Measurements from ENCODE around the gene LRRC8B. TPM values are rescaled to one million over a fixed set of nuclear protein-coding genes. Genes with fewer than 3 reads are reported as not detected.
"Not testable (repeated sequence)": the region's sequence is repeated elsewhere in the genome, so short reads cannot be mapped to it uniquely, and the experiment has no call there.

The LRRC8B gene
- total RNA-seq, 1 donor from 2014 or later = 1.2 TPM

GRCh38 chr1:89584781-89585180 lies 60.2 kb downstream of the LRRC8B start:
- no peak overlapping the region for H3K4me3 Mint-ChIP-seq (ENCODE audit: unreplicated experiment)
- no peaks in the 10 kb centered on the region for H3K27me3 Mint-ChIP-seq (ENCODE audit: low read depth)
- H3K4me1 Mint-ChIP-seq (ENCODE audit: low read depth) = peaks cover 8% of the 10 kb centered on the region

GRCh38 chr1:89587729-89588161 lies 63.1 kb downstream of the LRRC8B start:
- no peaks in the 10 kb centered on the region for H3K27me3 Mint-ChIP-seq (ENCODE audit: low read depth)
- H3K36me3 Mint-ChIP-seq (ENCODE audit: low read depth) = no peaks in the 10 kb centered on the region
- no peak for DNase-seq (ENCODE audit: low spot score)
- no peak overlapping the region for H3K4me3 Mint-ChIP-seq (ENCODE audit: unreplicated experiment)
- H3K27ac Mint-ChIP-seq (ENCODE audit: unreplicated experiment) = no peak overlapping the region
- H3K4me1 Mint-ChIP-seq (ENCODE audit: low read depth) = peaks cover 19% of the 10 kb centered on the region
- no peaks in the 10 kb centered on the region for H3K9me3 Mint-ChIP-seq (ENCODE audit: low read depth)
- TF ChIP-seq CTCF (IDR thresholded peaks at IDR 0.05) = no peak

More at GRCh38 chr1:89584781-89585180, 60.2 kb downstream of the LRRC8B start:
- Mint-ChIP-seq H3K9me3 (ENCODE audit: low read depth) (no peaks in the 10 kb centered on the region), H3K36me3 (ENCODE audit: low read depth) (no peaks in the 10 kb centered on the region), H3K27ac (ENCODE audit: unreplicated experiment) (no peak overlapping the region)
- no peak for DNase-seq (ENCODE audit: low spot score)
- no peak for TF ChIP-seq CTCF (IDR thresholded peaks at IDR 0.05)

GRCh38 chr1:89588480-89588879 lies 63.9 kb downstream of the LRRC8B start:
- Mint-ChIP-seq H3K27ac (ENCODE audit: unreplicated experiment) (no peak overlapping the region), H3K9me3 (ENCODE audit: low read depth) (no peaks in the 10 kb centered on the region), H3K36me3 (ENCODE audit: low read depth) (no peaks in the 10 kb centered on the region), H3K4me1 (ENCODE audit: low read depth) (peaks cover 19% of the 10 kb centered on the region), H3K4me3 (ENCODE audit: unreplicated experiment) (no peak overlapping the region), H3K27me3 (ENCODE audit: low read depth) (no peaks in the 10 kb centered on the region)
- TF ChIP-seq CTCF (IDR thresholded peaks at IDR 0.05) = no peak
- no peak for DNase-seq (ENCODE audit: low spot score)

- TF ChIP-seq CTCF (IDR thresholded peaks at IDR 0.05) = no peak
- Mint-ChIP-seq H3K4me1 (ENCODE audit: low read depth) (peaks cover 19% of the 10 kb centered on the region), H3K27ac (ENCODE audit: unreplicated experiment) (peak overlapping the region; percentile 1), H3K9me3 (ENCODE audit: low read depth) (no peaks in the 10 kb centered on the region), H3K27me3 (ENCODE audit: low read depth) (no peaks in the 10 kb centered on the region), H3K36me3 (ENCODE audit: low read depth) (no peaks in the 10 kb centered on the region), H3K4me3 (ENCODE audit: unreplicated experiment) (no peak overlapping the region)
- DNase-seq (ENCODE audit: low spot score) = no peak
These were observed 64.9 kb downstream of the LRRC8B start for GRCh38 chr1:89589515-89589914.

DNA sequence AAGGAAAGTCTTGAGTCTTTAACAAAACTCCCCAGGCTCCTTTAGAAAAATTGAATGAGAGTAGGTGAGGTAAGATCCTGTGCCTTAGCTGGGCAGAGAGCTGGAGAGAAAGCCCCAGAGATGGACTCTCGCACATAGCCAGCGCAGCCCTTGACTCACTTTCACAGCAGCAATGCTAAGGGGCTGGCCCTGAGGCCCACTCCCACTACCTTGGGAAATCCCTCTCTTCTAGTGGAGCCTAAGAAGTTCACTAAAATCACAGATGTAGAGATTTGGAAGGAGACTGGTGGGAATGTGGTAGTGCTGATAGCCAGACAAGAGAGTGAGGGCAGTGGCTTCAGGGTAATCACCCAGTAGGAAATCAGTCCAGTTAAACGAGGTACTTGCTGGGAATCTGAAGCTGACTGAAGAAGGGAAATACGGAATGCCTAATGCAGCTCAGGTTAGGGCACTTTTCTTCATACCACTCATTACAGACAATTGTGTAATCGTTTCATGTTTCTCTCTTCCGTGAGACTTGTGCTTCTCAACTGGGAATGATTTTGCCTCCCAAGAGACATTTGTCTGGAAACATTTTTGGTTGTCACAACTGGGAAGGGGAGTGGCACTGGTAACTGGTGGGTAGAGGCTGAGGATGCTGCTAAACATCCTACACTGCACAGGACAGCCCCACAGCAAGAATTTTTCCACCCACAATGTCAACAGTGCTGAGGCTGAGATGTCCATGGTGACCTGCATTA lies 65.9 kb downstream of the LRRC8B start:
- no peak overlapping the region for H3K27ac Mint-ChIP-seq (ENCODE audit: unreplicated experiment)

DNA sequence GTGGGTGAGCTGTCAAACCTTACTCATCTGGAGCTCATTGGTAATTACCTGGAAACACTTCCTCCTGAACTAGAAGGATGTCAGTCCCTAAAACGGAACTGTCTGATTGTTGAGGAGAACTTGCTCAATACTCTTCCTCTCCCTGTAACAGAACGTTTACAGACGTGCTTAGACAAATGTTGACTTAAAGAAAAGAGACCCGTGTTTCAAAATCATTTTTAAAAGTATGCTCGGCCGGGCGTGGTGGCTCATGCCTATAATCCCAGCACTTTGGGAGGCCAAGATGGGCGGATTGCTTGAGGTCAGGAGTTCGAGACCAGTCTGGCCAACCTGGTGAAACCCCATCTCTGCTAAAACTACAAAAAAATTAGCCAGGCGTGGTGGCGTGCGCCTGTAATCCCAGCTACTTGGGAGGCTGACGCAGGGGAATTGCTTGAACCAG lies 68.3 kb downstream of the LRRC8B start:
- not testable (repeated sequence) for H3K27me3 Mint-ChIP-seq (ENCODE audit: low read depth); H3K9me3 Mint-ChIP-seq (ENCODE audit: low read depth); DNase-seq (ENCODE audit: low spot score); H3K4me3 Mint-ChIP-seq (ENCODE audit: unreplicated experiment); H3K36me3 Mint-ChIP-seq (ENCODE audit: low read depth); H3K27ac Mint-ChIP-seq (ENCODE audit: unreplicated experiment)
- peaks cover 19% of the 10 kb centered on the region for H3K4me1 Mint-ChIP-seq (ENCODE audit: low read depth)

More for the DNA sequence above, 65.9 kb downstream of the LRRC8B start:
- H3K27me3 Mint-ChIP-seq (ENCODE audit: low read depth) = no peaks in the 10 kb centered on the region
- no peak overlapping the region for H3K4me3 Mint-ChIP-seq (ENCODE audit: unreplicated experiment)
- no peaks in the 10 kb centered on the region for H3K9me3 Mint-ChIP-seq (ENCODE audit: low read depth)
- no peaks in the 10 kb centered on the region for H3K36me3 Mint-ChIP-seq (ENCODE audit: low read depth)
- peaks cover 19% of the 10 kb centered on the region for H3K4me1 Mint-ChIP-seq (ENCODE audit: low read depth)
- DNase-seq (ENCODE audit: low spot score) = no peak
- no peak for TF ChIP-seq CTCF (IDR thresholded peaks at IDR 0.05)
